ENCODE measurements around the gene MYMX.
A peak's percentile ranks its signal among the peaks of the same experiment; 100 is the strongest.

Gene MYMX

GRCh38 chr6:44251576-44252524, 35.1 kb downstream of the MYMX start:
- Histone ChIP-seq H3K4me3 (ENCODE audit: low read length) (no peak overlapping the region), H3K4me1 (ENCODE audit: low read length) (peaks cover 29% of the 10 kb centered on the region), H4K20me1 (ENCODE audit: insufficient read depth, low read length) (peaks cover 74% of the 10 kb centered on the region), H3K9ac (ENCODE audit: low read length) (no peak overlapping the region), H3K27me3 (ENCODE audit: low read depth, low read length) (no peaks in the 10 kb centered on the region), H2AFZ (ENCODE audit: low read depth, low read length) (no peak overlapping the region), H3K36me3 (replicated peaks; ENCODE audit: low read depth, low read length) (peaks cover 78% of the 10 kb centered on the region), H3K27ac (ENCODE audit: low read length) (no peak overlapping the region), H3K79me2 (ENCODE audit: low read length) (peaks cover 69% of the 10 kb centered on the region), H3K4me2 (ENCODE audit: low read length) (no peak overlapping the region), H3K9me3 (ENCODE audit: insufficient read depth, low read length) (no peaks in the 10 kb centered on the region)
- TF ChIP-seq EZH2phosphoT487 (IDR thresholded peaks at IDR 0.05; ENCODE audit: low read depth), result no peak

GRCh38 chr6:44253307-44254101, 36.8 kb downstream of the MYMX start:
- no peaks in the 10 kb centered on the region for H3K27me3 ChIP-seq (ENCODE audit: low read depth, low read length)
- no peak overlapping the region for H3K27ac ChIP-seq (ENCODE audit: low read length)
- no peak overlapping the region for H3K9ac ChIP-seq (ENCODE audit: low read length)
- TF ChIP-seq EZH2phosphoT487 (IDR thresholded peaks at IDR 0.05; ENCODE audit: low read depth) (no peak), CTCF (IDR thresholded peaks at IDR 0.05; ENCODE audit: low read depth, low read length) (peak; percentile 60)
- H3K79me2 ChIP-seq (ENCODE audit: low read length), result peaks cover 59% of the 10 kb centered on the region
- H4K20me1 ChIP-seq (ENCODE audit: insufficient read depth, low read length), result peaks cover 59% of the 10 kb centered on the region
- H3K4me1 ChIP-seq (ENCODE audit: low read length), result peaks cover 35% of the 10 kb centered on the region
- H3K4me2 ChIP-seq (ENCODE audit: low read length), result no peak overlapping the region
- H3K9me3 ChIP-seq (ENCODE audit: insufficient read depth, low read length), result no peaks in the 10 kb centered on the region
- no peak overlapping the region for H2AFZ ChIP-seq (ENCODE audit: low read depth, low read length)
- H3K4me3 ChIP-seq (ENCODE audit: low read length), result no peak overlapping the region
- peaks cover 69% of the 10 kb centered on the region for H3K36me3 ChIP-seq (replicated peaks; ENCODE audit: low read depth, low read length)

- no peaks in the 10 kb centered on the region for H3K27me3 ChIP-seq (ENCODE audit: low read depth, low read length)
- H3K9ac ChIP-seq (ENCODE audit: low read length), result no peak overlapping the region
- H3K79me2 ChIP-seq (ENCODE audit: low read length), result peaks cover 59% of the 10 kb centered on the region
- H3K4me2 ChIP-seq (ENCODE audit: low read length), result 0 out of 2 replicates have a peak overlapping the region, but pooled peaks have one; percentile 99
- peaks cover 54% of the 10 kb centered on the region for H4K20me1 ChIP-seq (ENCODE audit: insufficient read depth, low read length)
- H3K36me3 ChIP-seq (replicated peaks; ENCODE audit: low read depth, low read length), result peaks cover 69% of the 10 kb centered on the region
- peak overlapping the region; percentile 94; the same call in 1 of the 2 replicates for H3K27ac ChIP-seq (ENCODE audit: low read length)
- no peak overlapping the region for H2AFZ ChIP-seq (ENCODE audit: low read depth, low read length)
- H3K4me3 ChIP-seq (ENCODE audit: low read length), result no peak overlapping the region
- TF ChIP-seq EZH2phosphoT487 (IDR thresholded peaks at IDR 0.05; ENCODE audit: low read depth) (no peak), CTCF (IDR thresholded peaks at IDR 0.05; ENCODE audit: low read depth, low read length) (no peak)
- peaks cover 37% of the 10 kb centered on the region for H3K4me1 ChIP-seq (ENCODE audit: low read length)
- H3K9me3 ChIP-seq (ENCODE audit: insufficient read depth, low read length), result no peaks in the 10 kb centered on the region
Observed at GRCh38 chr6:44254191-44255104, 37.7 kb downstream of the MYMX start.

GRCh38 chr6:44255105-44255808, 38.5 kb downstream of the MYMX start:
- Histone ChIP-seq H4K20me1 (ENCODE audit: insufficient read depth, low read length) (peaks cover 47% of the 10 kb centered on the region), H3K79me2 (ENCODE audit: low read length) (peaks cover 59% of the 10 kb centered on the region), H3K36me3 (replicated peaks; ENCODE audit: low read depth, low read length) (peaks cover 70% of the 10 kb centered on the region), H3K27me3 (ENCODE audit: low read depth, low read length) (no peaks in the 10 kb centered on the region), H3K4me3 (ENCODE audit: low read length) (peak overlapping the region; percentile 84), H3K4me1 (ENCODE audit: low read length) (peaks cover 41% of the 10 kb centered on the region), H3K4me2 (ENCODE audit: low read length) (peak overlapping the region; percentile 99), H3K9me3 (ENCODE audit: insufficient read depth, low read length) (no peaks in the 10 kb centered on the region), H2AFZ (ENCODE audit: low read depth, low read length) (no peak overlapping the region), H3K9ac (ENCODE audit: low read length) (peak overlapping the region; percentile 99; the same call in 1 of the 2 replicates), H3K27ac (ENCODE audit: low read length) (peak overlapping the region; percentile 94)
- TF ChIP-seq CTCF (IDR thresholded peaks at IDR 0.05; ENCODE audit: low read depth, low read length) (no peak), EZH2phosphoT487 (IDR thresholded peaks at IDR 0.05; ENCODE audit: low read depth) (no peak)
